CD4-positive, alpha-beta T cell treated with Interleukin-1 beta for 1 hour (primary cell): ENCODE measurements around the gene RYR2.
"Not testable (repeated sequence)": the region's sequence is repeated elsewhere in the genome, so short reads cannot be mapped to it uniquely, and the experiment has no call there.

Experiments used
- DNase-seq, 2 donors: peaks; one replicate each; pipeline ENCODE4 v3.0.0-alpha.2; 2020 to 2022

The RYR2 gene

DNA sequence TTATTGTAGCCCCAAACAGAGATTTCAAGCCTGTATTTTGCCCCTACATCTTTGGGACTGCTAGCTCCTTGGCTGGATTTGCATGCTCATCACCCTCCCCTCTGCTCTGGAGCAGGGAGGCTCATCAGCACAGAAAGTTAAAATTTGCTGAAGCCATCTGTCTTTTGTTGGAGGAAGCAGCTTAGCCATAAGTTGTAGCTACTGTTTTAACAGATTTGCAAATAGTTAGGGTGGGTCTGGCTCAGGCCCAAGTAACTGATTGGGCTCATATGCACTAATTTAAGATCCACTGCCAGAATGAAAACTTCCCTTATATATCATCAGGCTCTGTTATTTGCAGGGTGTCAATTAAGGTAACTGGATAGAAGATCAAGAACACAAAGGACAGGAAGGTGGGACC lies 541.8 kb downstream of the RYR2 start:
- no peak for DNase-seq

DNA sequence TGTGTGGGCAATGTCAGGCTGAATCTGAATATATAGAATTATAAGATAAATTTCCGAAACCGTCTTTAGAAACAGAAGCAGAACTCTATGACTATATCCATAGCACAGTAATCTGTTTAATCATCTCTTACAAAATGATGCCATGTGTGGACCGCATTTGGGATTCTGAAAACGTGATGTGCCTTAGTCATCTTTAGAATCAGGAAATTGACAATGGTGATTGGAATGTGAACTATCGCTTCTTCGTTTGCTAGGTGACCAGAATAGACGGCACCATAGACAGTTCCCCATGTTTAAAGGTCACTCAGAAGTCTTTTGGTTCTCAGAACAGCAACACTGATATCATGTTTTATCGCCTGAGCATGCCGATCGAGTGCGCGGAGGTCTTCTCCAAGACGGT lies 548.4 kb downstream of the RYR2 start:
- no peak for DNase-seq

DNA sequence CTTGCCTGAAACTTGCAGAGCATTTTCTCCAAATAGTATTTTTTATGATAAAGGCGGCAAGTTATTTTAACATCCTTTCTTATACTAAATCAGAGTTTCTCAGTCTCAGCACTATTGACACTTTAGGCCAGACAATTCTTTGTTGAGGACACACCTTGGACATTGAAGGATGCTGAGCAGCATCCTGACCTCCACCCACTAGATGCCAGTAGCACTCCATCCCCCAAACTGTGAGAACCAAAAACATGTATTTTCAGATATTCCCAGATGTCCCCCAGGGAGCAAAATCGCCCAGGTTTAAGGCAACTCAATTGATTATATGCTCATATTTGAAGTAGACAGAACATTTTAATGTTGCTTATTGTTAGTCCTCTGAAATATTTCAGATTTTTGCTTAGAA lies 549.4 kb downstream of the RYR2 start:
- DNase-seq, result no peak

DNA sequence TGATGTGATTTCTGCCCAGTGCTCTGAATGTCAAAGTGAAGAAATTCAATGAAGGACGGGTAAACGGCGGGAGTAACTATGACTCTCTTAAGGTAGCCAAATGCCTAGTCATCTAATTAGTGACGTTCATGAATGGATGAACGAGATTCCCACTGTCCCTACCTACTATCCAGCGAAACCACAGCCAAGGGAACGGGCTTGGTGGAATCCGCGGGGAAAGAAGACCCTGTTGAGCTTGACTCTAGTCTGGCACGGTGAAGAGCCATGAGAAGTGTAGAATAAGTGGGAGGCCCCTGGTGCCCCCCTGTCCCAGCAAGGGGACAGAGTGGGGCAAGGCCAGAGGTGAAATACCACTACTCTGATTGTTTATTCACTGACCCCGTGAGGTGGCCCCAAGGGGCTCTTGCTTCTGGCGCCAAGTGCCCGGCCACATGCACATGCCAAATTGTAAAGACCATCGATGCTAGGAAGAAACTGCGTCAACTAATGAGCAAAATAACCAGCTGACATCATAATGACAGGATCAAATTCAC lies 561.1 kb downstream of the RYR2 start:
- DNase-seq, result not testable (repeated sequence)

DNA sequence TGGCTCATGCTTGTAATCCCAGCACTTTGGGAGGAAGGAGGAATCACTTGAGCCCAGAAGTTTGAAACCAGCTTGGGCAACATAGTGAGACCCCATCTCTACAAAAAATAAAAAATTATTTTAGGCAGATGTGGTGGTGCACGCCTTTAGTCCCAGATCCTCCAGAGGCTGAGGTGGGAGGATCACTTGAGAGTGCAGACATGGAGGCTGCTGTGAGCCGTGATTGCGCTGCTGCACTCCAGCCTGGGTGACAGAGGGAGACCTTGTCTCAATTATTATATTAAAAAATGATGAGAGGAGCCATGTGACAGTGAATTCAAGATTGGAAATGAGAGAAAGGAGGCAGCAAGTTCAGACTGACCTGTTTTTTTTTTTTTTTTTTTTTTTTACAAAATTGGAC lies 566.4 kb downstream of the RYR2 start:
- DNase-seq, result no peak

DNA sequence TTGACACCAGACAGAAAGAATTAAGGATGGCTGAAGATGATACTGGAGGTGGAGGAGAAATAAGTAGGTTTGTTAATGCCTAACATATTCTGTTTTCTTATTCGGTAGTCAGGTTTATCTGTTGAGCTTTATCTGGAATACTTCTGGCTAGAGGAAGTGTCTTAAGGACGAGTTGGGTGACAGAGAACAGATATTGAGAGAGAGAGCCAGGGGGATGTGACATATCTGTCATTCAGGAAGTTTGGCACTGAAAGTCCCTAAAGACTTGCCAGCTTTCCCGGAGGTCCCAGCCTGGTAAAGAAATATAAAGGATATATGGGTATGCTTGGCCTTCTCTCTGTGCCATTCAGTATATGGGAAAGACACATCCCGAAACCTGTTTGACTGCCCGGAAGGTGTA lies 568.2 kb downstream of the RYR2 start:
- DNase-seq, result no peak

DNA sequence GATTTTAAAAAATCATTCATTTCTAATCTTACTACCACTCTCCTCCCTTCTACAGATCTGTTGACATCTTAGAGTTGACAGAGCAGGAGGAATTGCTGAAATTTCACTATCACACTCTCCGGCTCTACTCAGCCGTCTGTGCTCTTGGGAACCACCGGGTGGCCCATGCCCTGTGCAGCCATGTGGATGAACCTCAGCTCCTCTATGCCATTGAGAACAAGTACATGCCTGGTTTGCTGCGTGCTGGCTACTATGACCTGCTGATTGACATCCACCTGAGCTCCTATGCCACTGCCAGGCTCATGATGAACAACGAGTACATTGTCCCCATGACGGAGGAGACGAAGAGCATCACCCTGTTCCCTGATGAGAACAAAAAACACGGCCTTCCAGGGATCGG lies 572.0 kb downstream of the RYR2 start:
- no peak for DNase-seq

DNA sequence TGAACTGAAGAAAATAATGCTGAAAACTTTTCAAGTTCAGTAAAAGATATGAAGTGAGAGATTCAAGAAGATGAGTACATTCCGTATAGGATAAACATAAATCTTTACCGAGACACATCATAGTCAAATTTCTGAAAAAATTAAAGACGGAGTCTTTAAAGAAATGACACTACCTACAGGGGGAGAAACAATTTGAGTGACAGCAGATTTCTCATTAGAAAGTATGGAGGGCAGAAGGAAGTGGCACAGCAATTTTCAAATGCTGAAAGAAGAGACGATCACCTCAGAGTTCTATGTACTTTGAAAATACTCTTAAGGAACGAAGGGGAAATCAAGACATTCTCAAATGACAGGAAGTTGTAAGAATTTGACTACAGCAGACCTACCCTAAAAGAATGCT lies 577.6 kb downstream of the RYR2 start:
- no peak for DNase-seq

DNA sequence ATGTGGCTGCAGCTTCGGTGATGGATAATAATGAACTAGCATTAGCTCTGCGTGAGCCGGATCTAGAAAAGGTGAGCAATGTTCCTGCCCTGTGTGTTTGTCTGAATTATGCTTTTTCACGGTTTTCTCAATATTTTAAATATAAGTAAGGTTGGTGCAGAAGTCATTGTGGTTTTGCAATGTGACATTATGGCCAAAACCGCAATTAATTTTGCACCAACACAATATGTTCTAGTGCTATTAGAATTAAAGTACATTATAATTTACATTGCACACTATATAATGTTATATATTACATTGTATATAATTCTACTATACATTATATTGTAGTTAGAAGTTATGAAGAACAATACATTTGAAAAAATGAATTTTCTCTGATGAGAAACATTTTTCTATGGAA lies 592.9 kb downstream of the RYR2 start:
- DNase-seq, result no peak

DNA sequence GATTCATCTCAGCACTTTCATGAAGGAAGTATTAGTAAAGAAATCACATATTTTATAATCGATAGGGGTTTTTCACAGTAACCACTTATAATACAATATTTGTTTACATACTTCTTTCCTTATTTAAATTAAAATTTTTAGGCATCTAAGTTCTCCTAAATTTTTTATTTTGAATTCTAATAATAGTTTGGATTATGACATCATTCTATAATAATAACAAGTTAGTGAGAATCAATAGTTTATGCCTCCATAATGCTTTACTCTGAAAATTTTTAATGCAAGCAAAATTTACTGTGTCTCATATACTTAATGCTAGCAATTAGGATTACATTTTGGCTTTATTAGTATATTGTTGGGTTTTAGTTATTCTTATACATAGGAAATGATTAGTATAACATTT lies 596.6 kb downstream of the RYR2 start:
- DNase-seq, result no peak

DNA sequence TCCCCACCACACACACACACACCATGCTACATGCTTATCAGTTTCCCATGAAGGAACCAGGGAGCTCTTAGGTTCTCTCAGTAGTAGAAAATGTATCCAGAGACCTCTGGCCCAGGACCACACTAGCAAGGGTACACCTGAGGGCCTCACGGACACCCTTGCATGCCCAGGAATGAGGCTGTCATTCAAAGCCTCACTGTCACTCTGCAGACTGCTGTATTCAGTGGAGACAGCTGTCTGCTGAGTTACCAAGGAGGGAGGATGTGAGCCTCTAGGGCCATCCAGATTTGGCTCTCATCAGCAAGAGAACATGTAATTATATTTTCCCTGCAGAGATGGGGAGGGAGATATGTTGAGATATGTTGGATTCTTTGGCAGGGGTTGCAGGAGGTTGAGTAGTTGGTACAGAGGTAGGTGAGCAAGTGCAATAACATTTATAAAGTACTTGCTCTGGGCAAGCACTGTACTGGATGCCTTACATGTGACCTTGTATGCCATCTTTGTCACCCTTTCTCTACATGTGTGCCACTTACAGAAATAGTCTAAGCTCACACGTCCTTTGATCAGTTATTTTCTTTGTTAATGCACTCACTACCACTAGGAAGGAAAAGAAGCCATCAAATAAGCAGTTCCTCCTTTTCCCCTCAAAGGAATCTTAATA lies 598.2 kb downstream of the RYR2 start:
- DNase-seq, result no peak

DNA sequence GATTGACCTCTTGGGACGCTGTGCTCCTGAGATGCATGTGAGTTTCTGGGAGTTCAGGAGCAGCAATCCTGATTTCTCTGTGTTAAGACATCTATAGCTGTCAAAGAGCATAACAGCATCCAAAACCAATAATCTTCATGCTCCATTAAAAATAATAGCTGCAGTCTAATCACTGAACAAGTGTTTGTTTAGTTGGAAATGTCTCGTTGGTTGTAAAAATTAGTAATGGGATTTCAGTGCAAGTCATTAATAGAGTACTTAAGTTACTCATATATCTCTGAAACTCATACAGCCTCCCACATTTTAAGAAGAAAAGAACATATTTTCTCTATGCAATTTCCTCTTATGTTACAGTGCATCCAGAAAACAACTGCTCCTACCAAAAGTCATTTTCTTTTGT lies 599.0 kb downstream of the RYR2 start:
- DNase-seq, result no peak

DNA sequence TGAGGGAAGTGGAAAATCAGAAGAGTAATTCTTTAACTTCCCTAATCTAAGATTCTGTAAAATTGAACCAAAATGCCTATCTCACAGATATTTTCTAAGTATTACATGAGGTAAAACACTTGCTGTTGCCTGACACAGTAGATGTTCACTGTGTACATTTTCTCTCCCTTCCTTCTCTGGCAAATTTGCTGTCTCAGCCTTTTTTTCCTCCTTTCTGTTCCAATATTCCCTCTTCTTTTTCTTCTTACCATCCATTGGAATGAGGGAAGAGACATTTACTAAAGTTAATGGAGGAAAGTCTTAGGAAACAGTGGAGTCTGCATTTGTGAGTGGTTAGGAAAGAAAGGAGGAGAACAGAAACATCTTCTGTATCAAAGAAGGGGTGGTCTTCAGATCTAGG lies 608.8 kb downstream of the RYR2 start:
- DNase-seq, result no peak

DNA sequence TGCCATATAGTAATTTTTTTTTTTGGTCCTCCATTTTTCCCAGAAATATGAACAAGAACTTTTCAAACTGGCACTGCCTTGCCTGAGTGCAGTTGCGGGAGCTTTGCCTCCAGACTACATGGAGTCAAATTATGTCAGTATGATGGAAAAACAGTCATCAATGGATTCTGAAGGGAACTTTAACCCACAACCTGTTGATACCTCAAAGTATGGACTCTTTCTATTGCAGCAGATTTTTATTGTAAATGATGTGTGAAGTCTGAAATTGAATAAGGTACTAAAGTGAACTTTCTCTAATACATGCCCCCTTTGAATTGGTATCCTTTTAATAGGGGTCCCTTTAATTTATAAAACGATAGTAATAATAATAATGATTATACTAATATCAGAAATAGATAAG lies 613.8 kb downstream of the RYR2 start:
- DNase-seq, result no peak

DNA sequence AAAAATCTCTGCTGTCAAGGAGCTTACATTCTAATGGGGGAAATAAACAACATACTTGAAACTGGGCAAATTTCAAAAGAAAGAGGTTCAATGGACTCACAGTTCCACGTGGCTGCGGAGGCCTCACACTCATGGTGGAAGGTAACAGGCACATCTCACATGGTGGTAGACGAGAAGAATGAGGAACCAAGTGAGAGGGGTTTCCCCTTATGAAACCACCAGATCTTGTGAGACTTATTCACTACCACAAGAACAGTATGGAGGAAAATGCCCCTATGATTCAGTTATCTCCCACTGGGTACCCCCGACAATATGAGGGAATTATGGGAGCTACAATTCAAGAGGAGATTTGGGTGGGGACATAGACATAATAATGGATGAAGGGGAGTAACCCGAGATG lies 622.4 kb downstream of the RYR2 start:
- no peak for DNase-seq

DNA sequence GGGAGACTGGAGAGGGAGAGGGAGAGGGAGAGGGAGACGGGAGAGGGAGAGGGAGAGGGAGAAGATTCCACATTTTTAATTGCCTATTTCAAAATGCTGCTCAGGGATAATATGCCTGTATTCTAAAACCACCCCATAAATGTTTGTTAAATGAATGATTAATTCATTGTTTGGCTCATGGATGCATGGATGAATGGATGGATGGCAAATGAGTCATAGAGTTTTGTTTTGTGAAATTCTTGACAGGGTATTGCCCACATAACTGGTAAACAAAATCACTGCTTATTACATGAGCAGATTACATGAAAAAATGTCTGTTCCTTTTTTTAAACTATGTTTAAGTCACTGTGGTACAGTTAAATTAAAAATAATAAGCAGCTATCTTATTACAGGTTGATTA lies 628.3 kb downstream of the RYR2 start:
- no peak for DNase-seq

DNA sequence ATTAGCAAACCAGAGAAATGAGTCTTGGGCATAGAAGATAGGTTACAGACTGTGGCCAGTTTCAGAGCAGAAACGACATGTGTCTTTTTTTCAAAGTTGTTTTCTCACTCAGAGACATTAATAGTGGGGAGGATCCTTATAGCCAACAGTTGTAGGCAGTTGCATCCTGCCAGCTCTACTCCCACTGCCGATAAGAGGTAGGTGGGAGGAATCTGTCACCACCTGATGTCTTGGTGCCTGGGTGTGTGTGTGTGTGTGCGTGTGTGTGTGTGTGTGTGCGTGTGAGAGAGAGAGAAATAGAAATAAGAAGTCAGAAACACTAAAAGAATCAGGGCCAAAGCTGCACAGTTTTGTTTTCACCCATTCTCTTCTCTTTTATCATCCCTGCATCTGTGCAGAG lies 629.3 kb downstream of the RYR2 start:
- DNase-seq, result no peak

DNA sequence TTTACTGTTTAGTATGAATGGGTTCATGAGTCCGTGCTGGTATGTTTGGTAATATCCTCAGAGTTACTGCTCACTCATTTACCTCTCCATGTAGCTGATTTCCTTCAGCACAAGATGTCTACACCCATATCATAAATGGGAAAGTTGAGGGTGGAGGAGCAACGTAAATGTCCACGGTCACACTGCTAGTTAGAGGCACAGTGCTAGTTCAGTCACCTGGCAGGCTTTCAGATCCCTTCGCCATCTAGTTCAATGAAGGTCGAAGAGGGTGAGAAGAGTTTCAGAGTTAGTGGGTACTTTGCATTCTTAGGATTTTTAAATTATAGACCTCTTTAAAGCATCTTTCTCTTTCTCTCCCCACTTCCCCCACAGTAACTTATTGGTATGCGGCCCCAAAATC lies 630.0 kb downstream of the RYR2 start:
- no peak for DNase-seq

DNA sequence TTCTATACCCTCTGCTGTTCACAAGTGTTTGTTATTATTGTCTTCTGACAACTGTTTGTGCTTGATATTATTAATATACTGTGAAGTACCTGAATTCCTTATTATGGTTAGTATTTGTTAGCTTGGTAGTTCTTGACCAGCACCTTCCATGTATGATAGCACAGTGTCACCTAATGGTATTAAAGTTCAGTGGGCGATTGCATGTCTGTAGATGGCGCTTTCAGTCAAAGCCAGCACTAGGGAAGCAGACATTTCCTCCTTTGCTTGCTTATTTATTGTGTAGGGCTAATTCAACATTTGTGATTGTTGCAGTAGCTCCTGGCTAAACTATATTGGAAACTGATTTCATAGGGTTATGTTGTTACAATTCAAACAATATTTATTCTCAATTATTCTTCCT lies 630.8 kb downstream of the RYR2 start:
- DNase-seq, result no peak

DNA sequence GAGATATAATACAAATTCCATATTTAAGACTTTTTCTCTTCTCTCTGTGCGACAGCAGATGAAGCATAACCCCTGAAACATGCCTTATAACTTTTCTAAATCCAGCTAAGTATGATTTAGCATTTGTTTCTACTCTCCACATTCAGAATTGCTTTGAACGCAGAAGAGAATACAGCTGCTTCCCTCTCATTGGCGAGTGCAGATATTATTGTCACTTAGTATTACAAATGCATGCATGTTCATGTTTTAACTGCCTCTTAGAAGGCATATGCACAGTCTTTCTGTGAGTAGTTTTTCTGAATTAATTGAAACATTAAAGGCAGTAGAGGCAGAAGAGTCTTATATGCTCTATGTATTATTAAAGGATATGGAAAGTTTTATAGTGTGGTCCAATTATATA lies 631.6 kb downstream of the RYR2 start:
- DNase-seq, result no peak

DNA sequence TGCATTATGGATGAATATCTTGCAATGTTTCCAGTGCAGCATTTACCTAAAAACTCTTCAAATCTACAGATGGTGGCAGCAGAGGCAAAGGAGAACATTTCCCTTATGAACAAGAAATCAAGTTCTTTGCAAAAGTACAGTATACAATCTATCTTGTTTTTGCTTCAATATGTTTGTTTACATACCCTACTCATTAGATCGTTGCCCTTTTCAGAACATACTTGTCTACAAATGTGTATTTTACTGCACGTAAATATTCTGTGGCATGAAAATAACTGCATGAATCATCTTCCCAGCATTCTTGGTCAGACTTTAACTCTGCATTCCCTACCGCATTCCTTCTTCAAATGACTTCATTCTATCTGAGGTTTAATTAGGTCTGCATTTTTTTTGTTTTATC lies 636.0 kb downstream of the RYR2 start:
- DNase-seq, result peak in 1 of 2 donors; percentile 15

DNA sequence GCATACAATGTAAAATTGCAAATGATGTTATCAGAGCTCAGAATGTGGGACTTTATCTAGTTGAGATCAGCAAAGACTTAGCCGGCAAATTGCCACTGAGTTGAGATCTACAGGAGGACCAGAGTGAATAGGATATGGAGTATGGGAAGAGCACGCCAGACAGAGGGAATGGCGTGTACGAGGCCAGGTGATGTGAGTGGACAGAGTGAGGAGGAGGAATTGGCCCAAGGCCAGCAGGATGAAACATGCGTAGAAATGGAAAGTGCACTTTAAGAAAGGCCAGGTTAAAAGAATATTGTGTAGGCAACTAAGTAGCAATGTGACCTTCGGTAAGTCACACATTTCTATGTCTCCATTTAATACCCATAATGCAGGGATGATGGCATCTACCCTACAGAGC lies 637.7 kb downstream of the RYR2 start:
- DNase-seq, result no peak

DNA sequence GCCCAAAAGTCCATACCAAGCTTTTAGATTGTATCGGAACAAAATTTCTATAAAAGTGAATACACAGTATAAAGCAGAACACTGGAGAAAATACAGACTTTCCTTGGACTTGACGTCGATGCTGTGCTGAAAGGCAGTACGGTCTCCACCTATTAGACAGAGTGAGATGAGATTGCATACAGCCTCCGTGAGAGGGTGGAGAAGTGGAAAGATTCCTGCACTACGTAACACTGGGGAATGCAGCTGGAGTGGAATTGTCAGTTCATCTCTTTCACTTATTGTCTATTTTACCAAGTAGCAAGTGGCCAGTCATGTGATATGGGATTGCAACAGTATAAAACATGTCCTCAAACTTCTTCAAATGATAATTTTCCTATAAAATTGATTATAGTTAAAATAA lies 639.2 kb downstream of the RYR2 start:
- DNase-seq, result no peak

DNA sequence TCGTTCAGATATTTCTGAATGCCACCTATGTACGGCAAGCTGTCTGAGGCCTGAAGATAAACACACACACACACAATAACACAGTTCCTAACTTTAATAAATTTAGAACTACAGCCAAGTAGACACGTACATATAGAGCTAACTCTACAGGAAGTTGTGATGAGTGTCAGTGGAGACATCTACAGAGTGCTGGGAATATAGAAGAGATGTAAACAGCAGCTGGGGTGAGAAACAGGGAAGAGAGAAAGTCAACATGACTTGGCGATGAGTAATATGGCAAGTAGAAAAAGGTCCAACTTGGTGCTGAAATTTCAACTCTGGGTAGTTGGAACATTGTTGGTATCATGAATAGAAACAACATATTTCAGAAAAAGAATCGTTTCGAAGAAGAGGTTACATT lies 642.3 kb downstream of the RYR2 start:
- DNase-seq, result no peak

DNA sequence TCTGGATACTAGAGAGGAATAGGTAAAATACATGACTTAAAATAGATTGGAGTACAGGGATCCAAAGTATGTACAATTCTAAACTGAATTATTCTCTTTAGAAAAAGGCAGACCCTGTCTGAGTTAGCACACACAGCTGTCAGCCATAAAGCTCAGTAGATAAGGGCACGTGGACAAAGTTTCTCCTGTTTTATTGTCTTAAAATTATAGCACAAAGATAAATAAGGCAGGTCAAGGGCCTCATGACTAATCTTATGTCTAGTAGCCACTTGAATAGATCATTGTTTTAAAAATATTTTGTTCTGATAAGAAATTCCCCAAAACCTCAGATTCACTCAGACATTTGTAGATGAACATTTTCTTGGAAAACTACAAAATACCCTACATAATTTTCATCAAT lies 643.6 kb downstream of the RYR2 start:
- no peak for DNase-seq

DNA sequence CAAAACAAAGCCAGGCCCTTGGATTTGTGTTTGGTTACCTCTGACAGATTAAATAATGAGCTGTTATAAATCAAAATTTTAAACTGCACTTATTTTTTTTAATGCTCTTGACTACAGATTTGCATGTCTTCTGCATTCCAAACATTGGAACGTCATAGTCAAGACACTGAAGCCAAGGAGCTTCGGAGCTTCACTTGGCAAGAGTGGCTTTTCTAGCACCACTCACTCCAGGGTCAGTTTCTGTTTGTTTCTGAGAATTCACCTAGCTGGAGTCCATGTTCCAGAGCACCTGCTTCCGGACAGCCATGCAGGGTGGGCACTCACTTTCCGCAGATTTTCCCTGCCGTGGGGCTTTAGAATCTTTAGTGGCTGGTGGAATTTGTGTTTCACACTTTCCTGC lies 645.8 kb downstream of the RYR2 start:
- DNase-seq, result no peak
